Thyroid gland (tissue), 4 donors: Measurements from ENCODE around the gene TSPAN11. TPM values are rescaled to one million over a fixed set of nuclear protein-coding genes. Genes with fewer than 3 reads are reported as not detected.
A peak's percentile ranks its signal among the peaks of the same experiment; 100 is the strongest.
"Not testable (repeated sequence)": the region's sequence is repeated elsewhere in the genome, so short reads cannot be mapped to it uniquely, and the experiment has no call there.

Experiments used
- DNase-seq, 2 donors: peaks; one replicate each; pipeline ENCODE4 v3.0.0-alpha.2; 2019
- H3K27ac ChIP-seq, 3 donors: fragments of 200-600 bp; sonication (generic); 1 replicate in 2 of 3; 2 replicates in 1 of 3; pipeline ENCODE4 v1.5.1; 2016 to 2019; ENCODE audit warnings: mild to moderate bottlenecking in 1 of 3, moderate library complexity in 1 of 3
- H3K27me3 ChIP-seq: fragments of 200-600 bp; sonication (generic); one replicate; pipeline ENCODE4 v1.5.1; 2019
- H3K36me3 ChIP-seq, 2 donors: fragments of 200-600 bp; sonication (generic); one replicate each; pipeline ENCODE4 v1.5.1; 2016 to 2019
- H3K4me1 ChIP-seq, 2 donors: fragments of 200-600 bp; sonication (generic); one replicate each; pipeline ENCODE4 v1.5.1; 2017 to 2019
- H3K4me3 ChIP-seq, 3 donors: fragments of 200-600 bp; sonication (generic); replicated peaks in 1 of 3; 1 replicate in 2 of 3; 2 replicates in 1 of 3; pipeline ENCODE4 v1.5.1; 2016; ENCODE audit warnings: mild to moderate bottlenecking in 1 of 3
- H3K9me3 ChIP-seq: fragments of 200-600 bp; sonication (generic); one replicate; pipeline ENCODE4 v1.5.1; 2017
- CTCF ChIP-seq, 6 experiments: fragments of 200-600 bp in 3 of 6; fragments of 450-650 bp in 3 of 6; sonication (generic) in 3 of 6; IDR thresholded peaks; one replicate each; pipeline ENCODE4 v1.5.1; 2016 to 2019; ENCODE audit warnings: antibody characterized with exemption in 6 of 6, mild to moderate bottlenecking in 2 of 6, inconsistent platforms in 1 of 6, moderate library complexity in 1 of 6
- POLR2A ChIP-seq, 2 donors: fragments of 450-650 bp; IDR thresholded peaks; one replicate each; pipeline ENCODE4 v1.6.1; 2017; ENCODE audit warnings: antibody characterized with exemption in 2 of 2, mild to moderate bottlenecking in 2 of 2, moderate library complexity in 1 of 2
- WGBS, 2 donors: methylation state at CpG; one replicate each; pipeline ENCODE4 v1.1.5; 2017; 5-methylcytosine and 5-hydroxymethylcytosine counted together
- intact Hi-C: fragments of 100-400 bp; cut with DNase I; formaldehyde crosslinking; loops from one replicate; pipeline ENCODE4 v1.15.1; 2023
- total RNA-seq, 4 donors: library from RNA; depleted of rRNA; stranded (reverse); fragments of >200 nt; gene quantifications; one replicate each; pipeline ENCODE4 v1.2.3, GENCODE V29; 2016

The TSPAN11 gene
- total RNA-seq, 4 donors from 2014 or later = 2.0 to 7.5 (median 4.4) TPM

GRCh38 chr12:31011336-31011735 lies 84.8 kb downstream of the TSPAN11 start:
- intact Hi-C loops = no loop called here
- 77 to 84% methylated on average over 5 of the region's 5 CpGs for whole genome bisulfite sequencing, 2 donors
- H3K27me3 ChIP-seq = no peaks in the 10 kb centered on the region
- TF ChIP-seq POLR2A (IDR thresholded peaks at IDR 0.05) (no peak), CTCF (IDR thresholded peaks at IDR 0.05) (no peak)
- no peaks in the 10 kb centered on the region for H3K9me3 ChIP-seq
- no peaks in the 10 kb centered on the region for H3K36me3 ChIP-seq
- no peak overlapping the region for H3K4me3 ChIP-seq
- peak in 1 of 2 donors; percentile 0 for DNase-seq
- no peaks in the 10 kb centered on the region for H3K4me1 ChIP-seq
- H3K27ac ChIP-seq = no peak overlapping the region

GRCh38 chr12:31011746-31012566 lies 85.4 kb downstream of the TSPAN11 start:
- no peaks in the 10 kb centered on the region for H3K9me3 ChIP-seq
- intact Hi-C loops = no loop called here
- H3K4me1 ChIP-seq = no peaks in the 10 kb centered on the region
- H3K27ac ChIP-seq = no peak overlapping the region
- 85 to 90% methylated on average over 11 of the region's 11 CpGs for WGBS, 2 donors
- H3K27me3 ChIP-seq = no peaks in the 10 kb centered on the region
- peak in 1 of 2 donors; percentile 0 for DNase-seq
- H3K36me3 ChIP-seq = no peaks in the 10 kb centered on the region
- H3K4me3 ChIP-seq = no peak overlapping the region
- TF ChIP-seq CTCF (IDR thresholded peaks at IDR 0.05) (no peak), POLR2A (IDR thresholded peaks at IDR 0.05) (no peak)

GRCh38 chr12:31012567-31012891 lies 86.0 kb downstream of the TSPAN11 start:
- H3K4me3 ChIP-seq, intact Hi-C loops, H3K27me3 ChIP-seq, H3K27ac ChIP-seq, H3K4me1 ChIP-seq, H3K9me3 ChIP-seq, DNase-seq, H3K36me3 ChIP-seq: not testable (repeated sequence)
- WGBS, 2 donors = 88 to 89% methylated on average over 7 of the region's 7 CpGs

GRCh38 chr12:31015215-31015614 lies 88.7 kb downstream of the TSPAN11 start:
- H3K27ac ChIP-seq = no peak overlapping the region
- H3K27me3 ChIP-seq = no peaks in the 10 kb centered on the region
- TF ChIP-seq CTCF (IDR thresholded peaks at IDR 0.05) (no peak), POLR2A (IDR thresholded peaks at IDR 0.05) (no peak)
- H3K4me1 ChIP-seq = no peaks in the 10 kb centered on the region
- DNase-seq = peak in 1 of 2 donors; percentile 1
- intact Hi-C loops = no loop called here
- no peaks in the 10 kb centered on the region for H3K9me3 ChIP-seq
- 90 to 93% methylated on average over 13 of the region's 13 CpGs for WGBS, 2 donors
- H3K36me3 ChIP-seq = no peaks in the 10 kb centered on the region
- H3K4me3 ChIP-seq = no peak overlapping the region

GRCh38 chr12:31016057-31016456 lies 89.5 kb downstream of the TSPAN11 start:
- intact Hi-C loops = no loop called here
- no peaks in the 10 kb centered on the region for H3K27me3 ChIP-seq
- H3K4me1 ChIP-seq = no peaks in the 10 kb centered on the region
- peak in 1 of 2 donors; percentile 0 for DNase-seq
- no peak overlapping the region for H3K4me3 ChIP-seq
- no peak for TF ChIP-seq CTCF (IDR thresholded peaks at IDR 0.05)
- no peak for TF ChIP-seq POLR2A (IDR thresholded peaks at IDR 0.05)
- WGBS, 2 donors = 92 to 93% methylated on average over 9 of the region's 9 CpGs
- no peak overlapping the region for H3K27ac ChIP-seq
- H3K36me3 ChIP-seq = no peaks in the 10 kb centered on the region
- no peaks in the 10 kb centered on the region for H3K9me3 ChIP-seq
